GM10266 (cell line): Measurements from ENCODE around the gene CX3CR1.

Experiments used
- DNase-seq: peaks from one replicate; pipeline ENCODE4 v3.0.0; 2012; ENCODE audit errors: extremely low spot score
- CTCF ChIP-seq: IDR thresholded peaks from 2 replicates; pipeline ENCODE4 v1.5.1; 2012; ENCODE audit warnings: mild to moderate bottlenecking, low read depth; ENCODE audit not compliant: control insufficient read depth, insufficient read depth; ENCODE audit errors: missing control alignments

CX3CR1 gene

GRCh38 chr3:39275963-39276593, 3.8 kb downstream of the CX3CR1 start:
- no peak for DNase-seq

GRCh38 chr3:39275052-39275451, 4.8 kb downstream of the CX3CR1 start:
- DNase-seq: no peak
- no peak for TF ChIP-seq CTCF

More at GRCh38 chr3:39275963-39276593, 3.8 kb downstream of the CX3CR1 start:
- TF ChIP-seq CTCF: no peak

- TF ChIP-seq CTCF: no peak
- DNase-seq: no peak
These were observed 6.7 kb downstream of the CX3CR1 start for GRCh38 chr3:39273119-39273518.

- TF ChIP-seq CTCF: no peak
- no peak for DNase-seq
These were observed 7.6 kb downstream of the CX3CR1 start for GRCh38 chr3:39272191-39272590.

- no peak for TF ChIP-seq CTCF
- no peak for DNase-seq
These were observed 8.4 kb downstream of the CX3CR1 start for GRCh38 chr3:39271363-39271914.

GRCh38 chr3:39269528-39269927, 10.3 kb downstream of the CX3CR1 start:
- no peak for TF ChIP-seq CTCF
- DNase-seq: no peak

GRCh38 chr3:39268549-39268900, 11.3 kb downstream of the CX3CR1 start:
- DNase-seq: no peak

More at GRCh38 chr3:39268549-39268900, 11.3 kb downstream of the CX3CR1 start:
- no peak for TF ChIP-seq CTCF
